GM12891 (cell line): ENCODE measurements around the gene SHB.

Experiments used
- POLR2A ChIP-seq: IDR thresholded peaks from 2 replicates; pipeline ENCODE4 v1.6.1; 2011; ENCODE audit warnings: low read depth, low read length, control low read depth
- POLR2AphosphoS5 ChIP-seq: IDR thresholded peaks from 2 replicates; pipeline ENCODE4 v1.6.1; 2011; ENCODE audit warnings: low read depth, low read length, control low read depth
- TAF1 ChIP-seq: IDR thresholded peaks from 2 replicates; pipeline ENCODE4 v1.6.1; 2011; ENCODE audit warnings: low read depth, low read length, control low read depth

GRCh38 chr9:37986001-37986400, 83.0 kb downstream of the SHB start:
- no peak for TF ChIP-seq POLR2A
- no peak for TF ChIP-seq POLR2AphosphoS5
- no peak for TF ChIP-seq TAF1
